ENCODE data around the gene FAM89B. TPM values are rescaled to one million over a fixed set of nuclear protein-coding genes. Genes with fewer than 3 reads are reported as not detected.

FAM89B gene
- total and polyA plus RNA-seq, 2 donors (not counting 3 experiments of a cell fraction or from before 2014, with no cell fraction given): 63.1 to 153 TPM

GRCh38 chr11:65526744-65527143, 45.6 kb upstream of the FAM89B start:
- no peaks in the 10 kb centered on the region for H3K9me1 ChIP-seq (replicated peaks; ENCODE audit: control insufficient read depth, extremely low read depth, insufficient read depth, low read length)
- no peak for FAIRE-seq
- POLR2A ChIA-PET: no interaction called here
- intact Hi-C loops (cut with micrococcal nuclease) (no loop called here), dilution Hi-C loops (cut with MboI; ENCODE audit: extremely low pct_ligation_motif_present, low sequenced_read_pairs) (no loop called here)
- peaks cover 11% of the 10 kb centered on the region for H3K4me1 ChIP-seq (ENCODE audit: control insufficient read depth, extremely low read depth, insufficient read depth, low read length)
- no peak for TF ChIP-seq MYC (IDR thresholded peaks at IDR 0.05; ENCODE audit: low read depth, low read length)
- no peak for TF ChIP-seq CTCF (IDR thresholded peaks at IDR 0.05; ENCODE audit: extremely low read depth in 1 of 2, insufficient read depth in 1 of 2, low read depth in 1 of 2, low read length in 2 of 2)
- no peak for TF ChIP-seq FOS (IDR thresholded peaks at IDR 0.05; ENCODE audit: borderline replicate concordance, insufficient read depth, low read length)
- no peak for TF ChIP-seq POLR2AphosphoS5 (IDR thresholded peaks at IDR 0.05; ENCODE audit: insufficient read depth, low read depth, low read length)
- TF ChIP-seq JUN (IDR thresholded peaks at IDR 0.05; ENCODE audit: borderline replicate concordance, insufficient read depth, insufficient read length, low read depth): no peak
- TF ChIP-seq GATA2 (IDR thresholded peaks at IDR 0.05; ENCODE audit: insufficient read depth, insufficient read length, low read depth, low read length): no peak
- TF ChIP-seq EZH2 (IDR thresholded peaks at IDR 0.05; ENCODE audit: borderline replicate concordance, low read depth, low read length, severe bottlenecking): no peak
- TF ChIP-seq POLR2A (IDR thresholded peaks at IDR 0.05; ENCODE audit: low read depth, low read length): no peak
- TF ChIP-seq MAX (IDR thresholded peaks at IDR 0.05; ENCODE audit: insufficient read depth, insufficient read length): no peak
- H3K27ac ChIP-seq (ENCODE audit: insufficient read depth, low read depth, low read length): no peak overlapping the region
- H3K9ac ChIP-seq (replicated peaks; ENCODE audit: extremely low read depth, insufficient read depth, low read length): no peak overlapping the region
- no peak overlapping the region for H3K4me3 ChIP-seq (replicated peaks in 1 of 3; ENCODE audit: insufficient read depth in 1 of 3, low read depth in 1 of 3, low read length in 3 of 3)
- H3K9me3 ChIP-seq (replicated peaks; ENCODE audit: control insufficient read depth, insufficient read depth, low read length): no peaks in the 10 kb centered on the region
- DNase-seq (ENCODE audit: low read depth, low spot score): no peak
- no TSS peak for BruUV-seq (replicated peaks)
- CTCF ChIA-PET: no interaction called here
- no peak overlapping the region for H3K4me2 ChIP-seq (ENCODE audit: insufficient read depth, low read length)
- H2AFZ ChIP-seq (ENCODE audit: low read depth, low read length): no peak overlapping the region
- H3K27me3 ChIP-seq (ENCODE audit: control insufficient read depth in 2 of 2, insufficient read depth in 2 of 2, low read length in 2 of 2): no peaks in the 10 kb centered on the region
- no peaks in the 10 kb centered on the region for H4K20me1 ChIP-seq (replicated peaks; ENCODE audit: control insufficient read depth, extremely low read depth, insufficient read depth, low read length)
- peaks cover 16 to 34% of the 10 kb centered on the region in 2 experiments for H3K36me3 ChIP-seq (ENCODE audit: control insufficient read depth in 2 of 2, extremely low read depth in 1 of 2, insufficient read depth in 2 of 2, low read length in 2 of 2)
- peaks cover 21% of the 10 kb centered on the region for H3K79me2 ChIP-seq (ENCODE audit: control insufficient read depth, insufficient read depth, low read length)

Measured in endothelial cell of umbilical vein (primary cell).